Sigmoid colon (tissue), 7 donors: ENCODE data around the gene OLFML2B. TPM values are rescaled to one million over a fixed set of nuclear protein-coding genes. Genes with fewer than 3 reads are reported as not detected.
A peak's percentile ranks its signal among the peaks of the same experiment; 100 is the strongest.

Experiments used
- DNase-seq: peaks from one replicate; pipeline ENCODE4 v3.0.0-alpha.2; 2019
- H3K27ac ChIP-seq, 4 donors: fragments of 200-600 bp; sonication (generic); one replicate each; pipeline ENCODE4 v1.5.1; 2016 to 2019; ENCODE audit warnings: mild to moderate bottlenecking in 1 of 4
- H3K27me3 ChIP-seq, 3 donors: fragments of 200-600 bp; sonication (generic); one replicate each; pipeline ENCODE4 v1.5.1; 2019; ENCODE audit warnings: mild to moderate bottlenecking in 1 of 3
- H3K36me3 ChIP-seq, 4 donors: fragments of 200-600 bp; sonication (generic); one replicate each; pipeline ENCODE4 v1.5.1; 2016 to 2019
- H3K4me1 ChIP-seq, 4 donors: fragments of 200-600 bp; sonication (generic); one replicate each; pipeline ENCODE4 v1.5.1; 2017 to 2019
- H3K4me3 ChIP-seq, 4 donors: fragments of 200-600 bp; sonication (generic); one replicate each; pipeline ENCODE4 v1.5.1; 2017 to 2019; ENCODE audit warnings: mild to moderate bottlenecking in 2 of 4, moderate library complexity in 1 of 4
- H3K9me3 ChIP-seq, 4 donors: fragments of 200-600 bp in 3 of 4; sonication (generic) in 3 of 4; one replicate each; pipeline versions ENCODE4 v1.5.1 to v1.6.1; 2013 to 2019
- CTCF ChIP-seq, 4 experiments: fragments of 450-650 bp in 3 of 4; fragments of 200-600 bp in 1 of 4; IDR thresholded peaks; one replicate each; pipeline ENCODE4 v1.5.1; 2016 to 2019; ENCODE audit warnings: antibody characterized with exemption in 4 of 4, mild to moderate bottlenecking in 3 of 4, moderate library complexity in 2 of 4
- EP300 ChIP-seq, 4 donors: sonication (generic); formaldehyde crosslinking; IDR thresholded peaks; one replicate each; pipeline ENCODE4 v1.6.1; 2017; ENCODE audit warnings: antibody characterized with exemption in 4 of 4
- POLR2A ChIP-seq, 2 donors: fragments of 450-650 bp; IDR thresholded peaks; one replicate each; pipeline ENCODE4 v1.6.1; 2016; ENCODE audit warnings: antibody characterized with exemption in 2 of 2, mild to moderate bottlenecking in 2 of 2, moderate library complexity in 2 of 2
- POLR2AphosphoS5 ChIP-seq, 4 donors: sonication (generic); formaldehyde crosslinking; IDR thresholded peaks; one replicate each; pipeline ENCODE4 v1.6.1; 2017; ENCODE audit warnings: antibody characterized with exemption in 4 of 4
- WGBS, 2 donors: extraction: QIAGEN DNeasy Blood & Tissue Kit; methylation state at CpG; one replicate each; pipeline ENCODE4 v1.1.7; 2013; 5-methylcytosine and 5-hydroxymethylcytosine counted together
- intact Hi-C: fragments of 100-400 bp; cut with DNase I; formaldehyde crosslinking; loops from one replicate; pipeline ENCODE4 v1.15.1; 2023
- polyA plus RNA-seq, 3 donors: library from polyadenylated mRNA; stranded (reverse); fragments of 200-250 nt; gene quantifications; one replicate each; pipeline ENCODE4 v1.2.3, GENCODE V29; 2013
- total RNA-seq, 4 donors: library from RNA; depleted of rRNA; stranded (reverse); fragments of >200 nt; gene quantifications; one replicate each; pipeline ENCODE4 v1.1.0, GENCODE V29; 2016
- donor health status: healthy with polysubstance abuse.
- donor health status: Bipolar disorder and iron deficiency.
- donor health status: healthy.

Gene OLFML2B
- total and polyA plus RNA-seq, 7 donors: 1.2 to 27.4 (median 14.3) TPM

DNA sequence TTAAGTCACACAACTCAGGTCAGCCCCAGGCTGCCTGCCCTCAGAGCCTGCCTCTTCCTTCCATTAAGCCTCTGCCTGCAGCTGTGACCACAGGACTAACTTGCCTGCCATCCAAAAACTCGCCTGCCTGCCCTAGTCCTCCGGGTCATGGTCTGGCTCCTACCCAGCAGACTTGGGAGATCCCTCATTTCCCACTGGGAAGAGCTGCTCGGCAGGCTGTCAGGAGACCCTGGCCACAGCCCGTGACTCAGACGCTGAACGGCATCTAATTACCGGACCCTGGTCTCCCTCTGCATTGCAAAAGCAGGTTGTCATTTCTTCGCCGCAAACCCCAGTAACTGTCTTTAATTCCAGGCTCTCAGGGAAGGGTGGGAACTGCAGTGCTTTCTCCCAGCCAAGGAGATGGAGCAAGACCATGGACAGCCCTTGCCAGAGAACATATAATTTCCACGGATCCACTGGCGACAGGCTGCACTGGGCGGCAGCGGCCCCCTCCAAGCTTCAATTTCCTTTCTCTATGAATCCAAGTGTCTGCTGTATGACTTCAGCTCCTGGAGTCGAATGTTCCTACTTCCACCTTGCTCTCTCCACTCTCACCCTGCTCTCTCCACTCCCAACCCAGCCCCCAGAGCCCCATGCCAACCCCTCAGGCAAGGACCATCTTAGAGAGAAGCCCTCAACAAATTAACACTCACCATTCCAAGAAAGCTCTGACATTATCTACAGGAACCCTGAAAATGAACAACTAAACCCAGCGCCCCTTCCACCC, 20.4 kb downstream of the OLFML2B start:
- peak; percentile 77 for DNase-seq
- H3K4me3 ChIP-seq: peak overlapping the region in 1 of 4 donors; percentile 15
- H3K36me3 ChIP-seq: peaks cover 0 to 73% (median 5%) of the 10 kb centered on the region in 4 donors

GRCh38 chr1:162000053-162000420, 23.6 kb downstream of the OLFML2B start:
- Histone ChIP-seq H3K4me1 (peaks cover 0 to 5% (median 4%) of the 10 kb centered on the region in 4 donors), H3K36me3 (peaks cover 0 to 83% (median 12%) of the 10 kb centered on the region in 4 donors), H3K27me3 (no peaks in the 10 kb centered on the region), H3K9me3 (no peaks in the 10 kb centered on the region), H3K4me3 (no peak overlapping the region), H3K27ac (no peak overlapping the region)
- DNase-seq: no peak
- intact Hi-C loops: no loop called here
- TF ChIP-seq CTCF (IDR thresholded peaks at IDR 0.05) (no peak), POLR2A (IDR thresholded peaks at IDR 0.05) (no peak), EP300 (IDR thresholded peaks at IDR 0.05) (no peak), POLR2AphosphoS5 (IDR thresholded peaks at IDR 0.05) (no peak)
- WGBS, 2 donors: 93 to 95% methylated on average over 11 of the region's 11 CpGs

More for the DNA sequence above, 20.4 kb downstream of the OLFML2B start:
- 73 to 84% methylated on average over 15 of the region's 15 CpGs for WGBS, 2 donors
- TF ChIP-seq POLR2A (IDR thresholded peaks at IDR 0.05): no peak
- TF ChIP-seq EP300 (IDR thresholded peaks at IDR 0.05): no peak
- TF ChIP-seq POLR2AphosphoS5 (IDR thresholded peaks at IDR 0.05): peak in 1 of 4 donors; percentile 30
- TF ChIP-seq CTCF (IDR thresholded peaks at IDR 0.05): no peak
- peak overlapping the region; percentile 51 to 56 (median 53) for H3K27ac ChIP-seq
- H3K27me3 ChIP-seq: no peaks in the 10 kb centered on the region
- H3K9me3 ChIP-seq: no peaks in the 10 kb centered on the region
- H3K4me1 ChIP-seq: no peaks in the 10 kb centered on the region
- intact Hi-C loops: no loop called here

DNA sequence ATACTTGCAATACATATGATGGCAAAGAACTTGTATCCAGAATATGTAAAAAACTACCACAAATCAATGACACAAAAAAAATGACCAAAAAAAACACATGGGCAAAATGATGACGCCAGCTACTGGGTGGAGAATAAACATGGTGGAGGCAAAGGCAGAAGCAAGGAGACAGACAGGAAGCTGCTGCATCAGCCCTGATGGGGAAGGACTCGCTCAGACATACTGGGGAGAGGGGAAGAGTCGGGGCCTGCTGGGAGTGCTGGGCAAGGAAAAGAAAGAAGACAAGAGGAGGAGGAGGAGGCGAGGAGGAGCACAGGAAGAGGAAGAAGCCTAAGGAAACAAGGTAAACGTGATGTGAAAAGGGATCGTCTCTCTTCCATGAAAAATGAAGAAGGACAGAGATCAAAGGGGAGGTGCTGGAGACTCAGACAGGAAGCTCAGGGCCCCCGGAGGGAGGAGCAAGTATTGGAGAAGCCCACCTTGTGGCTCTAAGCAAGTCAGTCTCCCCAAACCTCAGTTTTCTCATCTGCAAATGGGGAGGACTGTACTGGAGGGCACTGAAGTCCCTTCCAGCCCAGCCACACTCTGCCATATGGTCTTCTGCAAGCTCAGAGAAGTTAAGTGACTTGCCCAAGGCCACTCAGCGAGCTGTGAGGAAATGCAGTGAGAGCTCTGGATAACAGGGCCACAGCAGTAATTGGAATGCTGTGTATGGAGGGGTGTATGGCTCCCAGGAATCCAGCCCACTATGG, 24.2 kb downstream of the OLFML2B start:
- H3K27ac ChIP-seq: no peak overlapping the region
- intact Hi-C loops: no loop called here
- TF ChIP-seq POLR2A (IDR thresholded peaks at IDR 0.05) (no peak), CTCF (IDR thresholded peaks at IDR 0.05) (no peak), POLR2AphosphoS5 (IDR thresholded peaks at IDR 0.05) (no peak), EP300 (IDR thresholded peaks at IDR 0.05) (no peak)
- no peaks in the 10 kb centered on the region for H3K27me3 ChIP-seq
- H3K4me1 ChIP-seq: peaks cover 0 to 11% (median 10%) of the 10 kb centered on the region in 4 donors
- no peak overlapping the region for H3K4me3 ChIP-seq
- peaks cover 0 to 77% (median 12%) of the 10 kb centered on the region in 4 donors for H3K36me3 ChIP-seq
- DNase-seq: no peak
- no peaks in the 10 kb centered on the region for H3K9me3 ChIP-seq
- 67 to 73% methylated on average over 8 of the region's 8 CpGs for WGBS, 2 donors

GRCh38 chr1:161998811-161999210, 24.9 kb downstream of the OLFML2B start:
- 86 to 92% methylated on average over 5 of the region's 5 CpGs for WGBS, 2 donors
- H3K36me3 ChIP-seq: peaks cover 0 to 70% (median 12%) of the 10 kb centered on the region in 4 donors
- TF ChIP-seq POLR2AphosphoS5 (IDR thresholded peaks at IDR 0.05) (no peak), EP300 (IDR thresholded peaks at IDR 0.05) (no peak), CTCF (IDR thresholded peaks at IDR 0.05) (no peak), POLR2A (IDR thresholded peaks at IDR 0.05) (no peak)
- H3K4me3 ChIP-seq: no peak overlapping the region
- H3K27me3 ChIP-seq: no peaks in the 10 kb centered on the region
- H3K4me1 ChIP-seq: peaks cover 0 to 18% (median 16%) of the 10 kb centered on the region in 4 donors
- DNase-seq: no peak
- H3K27ac ChIP-seq: no peak overlapping the region
- intact Hi-C loops: no loop called here
- no peaks in the 10 kb centered on the region for H3K9me3 ChIP-seq
